Mesendoderm (in vitro differentiated cells): ENCODE data around the gene MACC1.

Source experiments
- DNase-seq: peaks from one replicate; pipeline ENCODE4 v3.0.0; 2013
- H2AK5ac ChIP-seq: 2 replicates; pipeline ENCODE4 v1.6.1; 2013; ENCODE audit warnings: low read length, inconsistent platforms
- H2BK120ac ChIP-seq: 2 replicates; pipeline ENCODE4 v1.6.1; 2013; ENCODE audit warnings: low read depth, mild to moderate bottlenecking, low read length, moderate library complexity, mixed read lengths
- H2BK15ac ChIP-seq: replicated peaks from 2 replicates; pipeline ENCODE4 v1.6.1; 2013; ENCODE audit warnings: low read depth, mild to moderate bottlenecking, moderate library complexity
- H2BK5ac ChIP-seq: 2 replicates; pipeline ENCODE4 v1.6.1; 2013; ENCODE audit warnings: low read length, inconsistent platforms
- H3K18ac ChIP-seq: 2 replicates; pipeline ENCODE4 v1.6.1; 2013; ENCODE audit warnings: mild to moderate bottlenecking, low read length, mixed read lengths
- H3K23ac ChIP-seq: one replicate; pipeline ENCODE4 v1.6.1; 2013; ENCODE audit warnings: low read length
- H3K27ac ChIP-seq: 2 replicates; pipeline ENCODE4 v1.5.1; 2013; ENCODE audit warnings: low read depth, mild to moderate bottlenecking, inconsistent platforms, low read length, moderate library complexity
- H3K27me3 ChIP-seq: 2 replicates; pipeline ENCODE4 v1.6.1; 2013; ENCODE audit warnings: low read length, control low read depth, mild to moderate bottlenecking, inconsistent platforms; ENCODE audit not compliant: insufficient read depth, poor library complexity
- H3K36me3 ChIP-seq: 2 replicates; pipeline ENCODE4 v1.6.1; 2013; ENCODE audit warnings: low read length, inconsistent platforms; ENCODE audit not compliant: control insufficient read depth, insufficient read depth
- H3K4ac ChIP-seq: one replicate; pipeline ENCODE4 v1.6.1; 2013; ENCODE audit warnings: low read depth, mild to moderate bottlenecking, low read length, moderate library complexity
- H3K4me1 ChIP-seq: 2 replicates; pipeline ENCODE4 v1.6.1; 2013; ENCODE audit warnings: low read depth, low read length, inconsistent platforms; ENCODE audit not compliant: control insufficient read depth
- H3K4me2 ChIP-seq: 2 replicates; pipeline ENCODE4 v1.6.1; 2013; ENCODE audit warnings: low read length
- H3K4me3 ChIP-seq: 2 replicates; pipeline ENCODE4 v1.5.1; 2013; ENCODE audit warnings: mild to moderate bottlenecking, low read length
- H3K56ac ChIP-seq: one replicate; pipeline ENCODE4 v1.6.1; 2013; ENCODE audit warnings: low read length
- H3K79me1 ChIP-seq: 2 replicates; pipeline ENCODE4 v1.6.1; 2013; ENCODE audit warnings: low read length, inconsistent platforms
- H3K79me2 ChIP-seq: 2 replicates; pipeline ENCODE4 v1.6.1; 2013; ENCODE audit warnings: mild to moderate bottlenecking, low read length; ENCODE audit not compliant: control insufficient read depth, insufficient read depth
- H3K9ac ChIP-seq: 2 replicates; pipeline ENCODE4 v1.6.1; 2013; ENCODE audit warnings: low read length, inconsistent platforms
- H4K5ac ChIP-seq: one replicate; pipeline ENCODE4 v1.6.1; 2013; ENCODE audit warnings: low read length
- H4K8ac ChIP-seq: one replicate; pipeline ENCODE4 v1.6.1; 2013; ENCODE audit warnings: low read depth, mild to moderate bottlenecking, control low read depth, low read length, moderate library complexity
- WGBS: extraction: QIAGEN DNeasy Blood & Tissue Kit; methylation state at CpG from one replicate; pipeline ENCODE4 v1.1.7; 2013; ENCODE audit warnings: low lambda C conversion rate, missing lambda C conversion rate; ENCODE audit not compliant: insufficient coverage; ENCODE audit errors: extremely low coverage; 5-methylcytosine and 5-hydroxymethylcytosine counted together

Gene MACC1

GRCh38 chr7:20111821-20112542 is 105.2 kb downstream of the MACC1 start:
- DNase-seq = no peak
- no peak overlapping the region for H3K27ac ChIP-seq
- no peaks in the 10 kb centered on the region for H3K36me3 ChIP-seq
- H4K5ac ChIP-seq = no peak overlapping the region
- H3K4me3 ChIP-seq = no peak overlapping the region
- peaks cover 2% of the 10 kb centered on the region for H3K4me1 ChIP-seq
- no peak overlapping the region for H2AK5ac ChIP-seq
- no peak overlapping the region for H2BK120ac ChIP-seq
- no peak overlapping the region for H2BK5ac ChIP-seq
- H3K79me1 ChIP-seq = no peaks in the 10 kb centered on the region
- H2BK15ac ChIP-seq = no peak overlapping the region
- H3K56ac ChIP-seq = no peak overlapping the region
- H3K23ac ChIP-seq = no peak overlapping the region
- WGBS = no CpG with 5 or more reads among the region's 2 CpGs
- no peak overlapping the region for H4K8ac ChIP-seq
- H3K27me3 ChIP-seq = no peaks in the 10 kb centered on the region
- no peak overlapping the region for H3K18ac ChIP-seq
- H3K79me2 ChIP-seq = no peaks in the 10 kb centered on the region
- no peak overlapping the region for H3K4ac ChIP-seq
- H3K4me2 ChIP-seq = no peak overlapping the region
- no peak overlapping the region for H3K9ac ChIP-seq

DNA sequence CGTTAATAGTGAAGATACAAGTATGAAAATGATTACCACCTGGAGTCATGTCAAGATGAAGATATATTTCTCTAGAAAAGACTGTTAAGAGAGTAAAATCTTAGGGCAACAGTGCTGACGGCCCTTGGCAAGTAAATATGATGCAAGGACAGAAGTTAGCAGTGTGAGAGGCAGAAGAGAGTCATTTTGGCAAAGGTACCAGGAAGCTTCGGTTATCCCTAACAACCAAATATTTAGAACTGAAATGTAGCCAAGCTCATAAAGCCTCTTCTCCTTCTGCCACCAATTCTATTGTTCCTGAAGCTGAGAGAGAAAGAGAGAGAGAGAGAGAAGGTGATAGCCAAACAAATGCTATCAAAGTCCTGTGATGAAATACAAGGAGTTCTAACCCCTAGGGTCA is 109.6 kb downstream of the MACC1 start:
- H3K4me1 ChIP-seq = no peaks in the 10 kb centered on the region
- H3K56ac ChIP-seq = no peak overlapping the region
- H3K36me3 ChIP-seq = no peaks in the 10 kb centered on the region
- no peak overlapping the region for H2BK5ac ChIP-seq
- H3K4me2 ChIP-seq = no peak overlapping the region
- H3K4me3 ChIP-seq = no peak overlapping the region
- H3K4ac ChIP-seq = no peak overlapping the region
- H2AK5ac ChIP-seq = no peak overlapping the region
- no peak overlapping the region for H3K9ac ChIP-seq
- H4K5ac ChIP-seq = no peak overlapping the region
- H3K27me3 ChIP-seq = no peaks in the 10 kb centered on the region
- H2BK15ac ChIP-seq = no peak overlapping the region
- DNase-seq = no peak
- peaks cover 3% of the 10 kb centered on the region for H3K79me2 ChIP-seq
- H4K8ac ChIP-seq = no peak overlapping the region
- H3K23ac ChIP-seq = no peak overlapping the region
- H2BK120ac ChIP-seq = no peak overlapping the region
- WGBS = no CpG with 5 or more reads among the region's 3 CpGs
- no peaks in the 10 kb centered on the region for H3K79me1 ChIP-seq
- peak overlapping the region; percentile 51 for H3K18ac ChIP-seq
- H3K27ac ChIP-seq = no peak overlapping the region

DNA sequence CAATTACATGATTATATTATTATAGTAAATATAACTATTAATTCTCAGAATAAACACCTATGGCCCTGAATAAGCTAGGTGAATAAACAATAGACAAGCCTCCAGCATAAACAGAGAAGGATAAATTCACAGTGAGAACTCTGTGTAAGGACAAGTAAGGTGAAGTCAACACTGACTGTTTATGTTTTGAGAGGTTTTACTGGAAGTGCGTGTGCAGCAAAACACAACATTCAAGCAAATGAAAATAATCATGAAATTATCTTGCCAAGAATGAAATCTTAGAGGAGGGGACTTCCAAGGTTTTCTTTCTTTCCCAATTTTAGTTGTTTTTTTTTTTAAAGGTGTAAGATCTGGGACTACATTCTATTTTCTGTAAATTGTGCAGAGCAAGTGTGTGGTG is 112.5 kb downstream of the MACC1 start:
- Histone ChIP-seq H3K23ac (no peak overlapping the region), H3K27ac (no peak overlapping the region), H3K9ac (no peak overlapping the region), H2BK5ac (no peak overlapping the region), H3K79me1 (peaks cover 2% of the 10 kb centered on the region), H3K4ac (no peak overlapping the region), H4K5ac (no peak overlapping the region), H2BK15ac (no peak overlapping the region), H3K56ac (no peak overlapping the region), H2AK5ac (no peak overlapping the region), H3K4me3 (no peak overlapping the region), H3K36me3 (no peaks in the 10 kb centered on the region), H3K79me2 (peaks cover 5% of the 10 kb centered on the region), H4K8ac (no peak overlapping the region), H2BK120ac (no peak overlapping the region), H3K4me1 (peaks cover 2% of the 10 kb centered on the region), H3K18ac (no peak overlapping the region), H3K27me3 (no peaks in the 10 kb centered on the region), H3K4me2 (no peak overlapping the region)
- DNase-seq = no peak
- WGBS = no CpG with 5 or more reads among the region's 1 CpG

DNA sequence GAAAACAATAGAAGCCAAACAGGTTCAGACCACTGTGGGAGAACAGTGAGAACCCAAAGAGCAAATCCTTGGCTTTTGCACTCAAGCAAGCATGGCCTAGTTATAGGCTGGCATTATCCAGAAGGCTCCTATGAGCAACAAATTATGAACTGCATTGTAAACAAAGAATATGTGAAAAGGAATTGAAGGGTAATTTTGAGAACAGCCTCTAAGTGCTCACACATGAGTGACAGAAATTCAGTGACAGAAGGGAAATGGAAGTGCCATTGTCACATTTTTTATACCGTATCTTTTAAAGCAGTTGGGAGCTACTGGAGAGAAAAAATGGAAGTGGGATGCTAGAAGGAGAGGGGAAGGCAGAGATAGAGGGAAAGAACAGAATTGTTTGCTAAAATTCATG is 114.2 kb downstream of the MACC1 start:
- Histone ChIP-seq H3K4ac (no peak overlapping the region), H3K79me2 (peaks cover 6% of the 10 kb centered on the region), H2AK5ac (no peak overlapping the region), H3K4me2 (no peak overlapping the region), H3K4me1 (peaks cover 3% of the 10 kb centered on the region), H3K36me3 (no peaks in the 10 kb centered on the region), H3K4me3 (no peak overlapping the region), H2BK15ac (no peak overlapping the region), H3K27ac (no peak overlapping the region), H3K18ac (no peak overlapping the region), H4K5ac (no peak overlapping the region), H3K23ac (no peak overlapping the region), H3K9ac (no peak overlapping the region), H3K56ac (no peak overlapping the region), H2BK120ac (no peak overlapping the region), H2BK5ac (no peak overlapping the region), H3K27me3 (no peaks in the 10 kb centered on the region), H3K79me1 (peaks cover 2% of the 10 kb centered on the region), H4K8ac (no peak overlapping the region)
- no CpG with 5 or more reads among the region's 1 CpG for WGBS
- DNase-seq = no peak

DNA sequence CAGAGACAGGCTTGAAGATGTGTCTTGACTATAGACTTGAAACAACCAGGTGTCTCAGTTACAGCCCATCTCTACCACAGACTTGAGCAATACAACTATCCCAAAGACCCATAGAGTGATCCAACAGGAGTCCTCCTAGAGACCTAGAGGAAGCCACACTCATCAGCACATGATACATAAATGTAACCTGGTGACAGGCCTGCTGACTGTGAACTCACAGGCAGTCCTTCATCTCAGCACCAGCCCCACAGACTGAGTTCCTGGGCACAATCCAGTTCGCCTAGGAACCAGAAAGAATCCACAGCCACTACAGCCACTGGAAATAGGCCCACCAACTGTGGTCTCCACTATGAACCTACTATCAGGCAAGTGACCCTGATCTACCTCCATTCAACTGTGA is 121.3 kb downstream of the MACC1 start:
- Histone ChIP-seq H2AK5ac (no peak overlapping the region), H2BK15ac (no peak overlapping the region), H2BK5ac (no peak overlapping the region), H3K18ac (no peak overlapping the region), H3K27ac (no peak overlapping the region), H3K36me3 (no peaks in the 10 kb centered on the region), H3K23ac (no peak overlapping the region), H3K27me3 (no peaks in the 10 kb centered on the region), H3K56ac (no peak overlapping the region), H3K9ac (no peak overlapping the region), H3K79me2 (peaks cover 13% of the 10 kb centered on the region), H3K4me2 (no peak overlapping the region), H4K5ac (no peak overlapping the region), H3K79me1 (peaks cover 2% of the 10 kb centered on the region), H2BK120ac (no peak overlapping the region), H3K4ac (peak overlapping the region; percentile 87), H3K4me1 (peaks cover 3% of the 10 kb centered on the region), H3K4me3 (no peak overlapping the region), H4K8ac (no peak overlapping the region)
- DNase-seq = no peak
- no CpG with 5 or more reads among the region's 1 CpG for whole genome bisulfite sequencing

DNA sequence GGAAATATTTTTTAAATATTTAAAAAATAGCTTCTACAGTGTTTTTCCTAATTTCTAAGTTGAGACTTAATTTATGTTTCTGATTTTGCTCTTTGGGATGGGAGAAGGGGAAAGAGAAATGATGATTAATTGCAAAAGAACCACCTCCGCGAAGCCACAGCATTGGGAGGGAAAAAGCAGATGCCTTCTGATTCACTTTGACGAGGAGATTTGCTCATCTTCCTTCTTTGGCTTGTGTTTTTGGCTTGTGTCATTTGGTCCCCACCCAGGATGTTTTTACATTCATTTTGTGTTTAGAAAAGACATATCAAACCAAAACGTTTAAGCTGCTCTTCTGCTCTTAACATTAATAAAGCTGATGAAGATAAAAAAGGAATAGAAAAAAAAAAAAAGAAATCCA is 121.7 kb downstream of the MACC1 start:
- WGBS = no CpG with 5 or more reads among the region's 4 CpGs
- no peak overlapping the region for H3K4me2 ChIP-seq
- H2BK120ac ChIP-seq = no peak overlapping the region

More for the DNA sequence above, 121.7 kb downstream of the MACC1 start:
- no peak overlapping the region for H3K27ac ChIP-seq
- no peak overlapping the region for H4K8ac ChIP-seq
- no peak overlapping the region for H2BK15ac ChIP-seq
- no peak for DNase-seq
- peaks cover 13% of the 10 kb centered on the region for H3K79me2 ChIP-seq
- no peak overlapping the region for H4K5ac ChIP-seq
- no peak overlapping the region for H3K56ac ChIP-seq
- no peak overlapping the region for H3K23ac ChIP-seq
- H3K4ac ChIP-seq = no peak overlapping the region
- no peak overlapping the region for H3K4me3 ChIP-seq
- no peaks in the 10 kb centered on the region for H3K27me3 ChIP-seq
- no peaks in the 10 kb centered on the region for H3K36me3 ChIP-seq
- peak overlapping the region; percentile 18 for H3K18ac ChIP-seq
- H3K79me1 ChIP-seq = no peaks in the 10 kb centered on the region
- peaks cover 2% of the 10 kb centered on the region for H3K4me1 ChIP-seq
- no peak overlapping the region for H2AK5ac ChIP-seq
- H3K9ac ChIP-seq = no peak overlapping the region
- no peak overlapping the region for H2BK5ac ChIP-seq
